HCT116 (cell line): ENCODE measurements around the gene AADAT. TPM values are rescaled to one million over a fixed set of nuclear protein-coding genes. Genes with fewer than 3 reads are reported as not detected.

ENCODE experiments used
- ATAC-seq: fragments of 200-7000 bp; cut with Tn5 transposase; 2 replicates; pipeline ENCODE4 v1.9.1; 2020; ENCODE audit warnings: mild to moderate bottlenecking, moderate library complexity
- BruUV-seq: library from RNA; stranded (reverse); fragments of 400-500 nt; replicated peaks from 2 replicates; lab custom pipeline; 2021; lab: Mats Ljungman, UMichigan
- CTCF ChIA-PET: fragments of 300-600 bp; sonication (Branson Sonifier 250); formaldehyde crosslinking; loops from one replicate; lab custom pipeline; 2021; ENCODE audit warnings: antibody characterized with exemption; lab: Charles Lee
- POLR2A ChIA-PET: fragments of 300-600, 350-600 bp; sonication (Branson Sonifier 250); formaldehyde crosslinking; loops from one replicate; lab custom pipeline; 2021; ENCODE audit warnings: antibody characterized with exemption; lab: Charles Lee
- RAD21 ChIA-PET, 2 experiments: fragments of 300-600 bp; sonication (Branson Sonifier 250); formaldehyde crosslinking; loops; one replicate each; lab custom pipeline; 2023; ENCODE audit warnings: low total read pairs in 2 of 2; ENCODE audit not compliant: uncharacterized antibody in 2 of 2, unreplicated experiment in 2 of 2, low non-redundant PET in 1 of 2; lab: Charles Lee
- DNase-seq: peaks from one replicate; pipeline ENCODE4 v3.0.0-alpha.2; 2010; ENCODE audit warnings: low read depth, low spot score
- H2AFZ ChIP-seq: fragments of 200-600 bp; shearing (Covaris generic), sonication (generic); 2 replicates; pipeline ENCODE4 v1.6.1; 2017; ENCODE audit warnings: low read depth, mixed run types, mixed read lengths, antibody characterized with exemption, low read length; ENCODE audit not compliant: poor library complexity, severe bottlenecking
- H3K27ac ChIP-seq: 2 replicates; pipeline ENCODE4 v1.5.1; 2012; ENCODE audit warnings: low read depth, low read length
- H3K27me3 ChIP-seq: fragments of 200-600 bp; sonication (generic); 2 replicates; pipeline ENCODE4 v1.6.1; 2016; ENCODE audit warnings: mixed run types, low read length, mixed read lengths; ENCODE audit not compliant: insufficient read depth
- H3K36me3 ChIP-seq, 2 experiments: fragments of 200-500 bp in 1 of 2; fragments of 200-600 bp in 1 of 2; sonication (Bioruptor generic) in 1 of 2; sonication (generic) in 1 of 2; 2 replicates each; pipeline versions ENCODE4 v1.5.1 to v1.6.1; 2014 to 2016; ENCODE audit warnings: low read length in 2 of 2, inconsistent platforms in 1 of 2, mixed read lengths in 1 of 2, mixed run types in 1 of 2; ENCODE audit not compliant: insufficient read depth in 2 of 2, control insufficient read depth in 1 of 2
- H3K4me1 ChIP-seq, 2 experiments: fragments of 200-600 bp in 1 of 2; sonication (generic) in 1 of 2; 2 replicates each; pipeline versions ENCODE4 v1.5.1 to v1.6.1; 2012 to 2017; ENCODE audit warnings: low read length in 2 of 2, inconsistent platforms in 1 of 2, mild to moderate bottlenecking in 1 of 2, mixed read lengths in 1 of 2, mixed run types in 1 of 2, moderate library complexity in 1 of 2; ENCODE audit not compliant: insufficient read depth in 2 of 2, control insufficient read depth in 1 of 2
- H3K4me2 ChIP-seq: fragments of 200-600 bp; sonication (generic); 2 replicates; pipeline ENCODE4 v1.6.1; 2017; ENCODE audit warnings: mixed run types, low read length, mixed read lengths
- H3K4me3 ChIP-seq, 2 experiments: fragments of 200-600 bp in 1 of 2; sonication (generic) in 1 of 2; replicated peaks in 1 of 2; 2 replicates each; pipeline ENCODE4 v1.5.1; 2011 to 2016; ENCODE audit warnings: low read length in 2 of 2, control low read depth in 1 of 2, low read depth in 1 of 2, mild to moderate bottlenecking in 1 of 2, mixed read lengths in 1 of 2, mixed run types in 1 of 2
- H3K79me2 ChIP-seq: fragments of 200-600 bp; sonication (generic); 2 replicates; pipeline ENCODE4 v1.6.1; 2017; ENCODE audit warnings: mild to moderate bottlenecking, mixed run types, low read length, moderate library complexity, mixed read lengths; ENCODE audit not compliant: insufficient read depth
- H3K9ac ChIP-seq: fragments of 200-600 bp; sonication (generic); 2 replicates; pipeline ENCODE4 v1.6.1; 2016; ENCODE audit warnings: low read length, mixed read lengths
- H3K9me2 ChIP-seq: fragments of 200-600 bp; sonication (generic), shearing (Covaris generic); 2 replicates; pipeline ENCODE4 v1.6.1; 2017; ENCODE audit warnings: mixed run types, mild to moderate bottlenecking, moderate library complexity; ENCODE audit not compliant: insufficient read depth
- H3K9me3 ChIP-seq, 2 experiments: fragments of 200-500 bp in 1 of 2; fragments of 200-600 bp in 1 of 2; sonication (Bioruptor generic) in 1 of 2; sonication (generic) in 1 of 2; 2 replicates each; pipeline ENCODE4 v1.6.1; 2014 to 2017; ENCODE audit warnings: low read length in 2 of 2, mixed read lengths in 2 of 2, inconsistent platforms in 1 of 2, low read depth in 1 of 2, mild to moderate bottlenecking in 1 of 2, mixed run types in 1 of 2, moderate library complexity in 1 of 2; ENCODE audit not compliant: control insufficient read depth in 1 of 2, insufficient read depth in 1 of 2
- H4K20me1 ChIP-seq: fragments of 200-600 bp; sonication (generic), shearing (Covaris generic); 2 replicates; pipeline ENCODE4 v1.6.1; 2017; ENCODE audit warnings: mixed run types, mild to moderate bottlenecking, moderate library complexity; ENCODE audit not compliant: insufficient read depth
- CTCF ChIP-seq, 3 experiments: fragments of 200-600 bp in 1 of 3; sonication (generic) in 1 of 3; IDR thresholded peaks in 2 of 3; conservative IDR thresholded peaks in 1 of 3; 2 replicates each; pipeline ENCODE4 v1.5.1; 2012 to 2017; ENCODE audit warnings: low read depth in 2 of 3, low read length in 2 of 3, antibody characterized with exemption in 1 of 3, borderline replicate concordance in 1 of 3, control low read depth in 1 of 3, mild to moderate bottlenecking in 1 of 3, mixed read lengths in 1 of 3, mixed run types in 1 of 3, moderate library complexity in 1 of 3; ENCODE audit not compliant: insufficient read depth in 1 of 3
- ELF1 ChIP-seq: IDR thresholded peaks from 2 replicates; pipeline ENCODE4 v1.6.1; 2012; ENCODE audit warnings: low read depth, borderline replicate concordance
- MAX ChIP-seq: IDR thresholded peaks from 2 replicates; pipeline ENCODE4 v1.6.1; 2012
- RAD21 ChIP-seq: IDR thresholded peaks from 2 replicates; pipeline ENCODE4 v1.6.1; 2012; ENCODE audit warnings: low read depth, mild to moderate bottlenecking
- SIN3A ChIP-seq: IDR thresholded peaks from 2 replicates; pipeline ENCODE4 v1.6.1; 2012; ENCODE audit warnings: low read depth
- SP1 ChIP-seq: IDR thresholded peaks from 2 replicates; pipeline ENCODE4 v1.6.1; 2012; ENCODE audit warnings: low read depth
- SRF ChIP-seq: IDR thresholded peaks from 2 replicates; pipeline ENCODE4 v1.6.1; 2012; ENCODE audit warnings: low read depth
- intact Hi-C: fragments of 100-400 bp; cut with micrococcal nuclease; formaldehyde crosslinking; loops from 2 replicates; pipeline ENCODE4 v1.10.0; 2022
- total RNA-seq: library from RNA; stranded (reverse); gene quantifications from one replicate; pipeline ENCODE4 v1.2.1, GENCODE V29; 2021; ENCODE audit not compliant: unreplicated experiment

AADAT gene
- total RNA-seq, 1 experiment from 2014 or later, result 15.4 TPM

GRCh38 chr4:170138580-170139194 is 48.9 kb upstream of the AADAT start:
- Histone ChIP-seq H3K36me3 (no peaks in the 10 kb centered on the region), H3K4me1 (no peaks in the 10 kb centered on the region), H3K9me3 (no peaks in the 10 kb centered on the region; a peak in 1 of 4 replicates), H3K27ac (no peak overlapping the region), H2AFZ (peak overlapping the region; percentile 88), H3K27me3 (no peaks in the 10 kb centered on the region), H3K79me2 (no peaks in the 10 kb centered on the region), H3K9me2 (no peaks in the 10 kb centered on the region), H3K4me2 (peak overlapping the region; percentile 44), H4K20me1 (no peaks in the 10 kb centered on the region), H3K9ac (no peak overlapping the region), H3K4me3 (no peak overlapping the region)
- no TSS peak for BruUV-seq
- DNase-seq, result peak; percentile 71
- ChIA-PET CTCF (no interaction called here), RAD21 (no interaction called here), POLR2A (no interaction called here)
- ATAC-seq, result peak; percentile 97
- intact Hi-C loops, result loop anchor here (1.0 to 2.0 kb wide), 2 partner anchors 121 to 240 kb away; no protein-coding TSS in a partner anchor
- TF ChIP-seq CTCF (IDR thresholded peaks at IDR 0.05 in 2 of 3, conservative IDR thresholded peaks at IDR 0.05 in 1 of 3; ENCODE audit: borderline replicate concordance in 1 of 3, insufficient read depth in 1 of 3, low read depth in 2 of 3, low read length in 2 of 3), result peak; percentile 68 to 81 (median 70)
- TF ChIP-seq SRF, result peak; percentile 53
- no peak for TF ChIP-seq SIN3A
- TF ChIP-seq ELF1, result no peak
- peak; percentile 90 for TF ChIP-seq RAD21
- TF ChIP-seq SP1, result no peak
- no peak for TF ChIP-seq MAX
